Lower leg skin (tissue), 4 donors: ENCODE measurements around the gene MAST4. TPM values are rescaled to one million over a fixed set of nuclear protein-coding genes. Genes with fewer than 3 reads are reported as not detected.

ENCODE experiments used
- DNase-seq, 2 donors: peaks; one replicate each; pipeline ENCODE4 v3.0.0-alpha.2; 2019; ENCODE audit warnings: low spot score in 2 of 2
- H3K4me3 ChIP-seq: fragments of 200-600 bp; sonication (generic); 2 replicates; pipeline ENCODE4 v1.5.1; 2017; ENCODE audit warnings: mild to moderate bottlenecking, low read depth; ENCODE audit not compliant: poor library complexity, severe bottlenecking
- POLR2A ChIP-seq, 2 donors: fragments of 450-650 bp; IDR thresholded peaks; one replicate each; pipeline ENCODE4 v1.6.1; 2016 to 2017; ENCODE audit warnings: antibody characterized with exemption in 2 of 2, mild to moderate bottlenecking in 1 of 2, moderate library complexity in 1 of 2
- WGBS, 2 donors: methylation state at CpG; one replicate each; pipeline ENCODE4 v1.1.5; 2018; 5-methylcytosine and 5-hydroxymethylcytosine counted together
- intact Hi-C: fragments of 100-400 bp; cut with DNase I; formaldehyde crosslinking; loops from one replicate; pipeline ENCODE4 v1.15.0; 2023; ENCODE audit warnings: low total_unique reads
- total RNA-seq, 4 donors: library from RNA; depleted of rRNA; stranded (reverse); fragments of >200 nt; gene quantifications; one replicate each; pipeline ENCODE4 v1.1.0, GENCODE V29; 2016
- TF ChIP-seq, protein P1 (sequence below), 3 donors: fragments of 450-650 bp; IDR thresholded peaks; one replicate each; pipeline ENCODE4 v1.5.1; 2016; ENCODE audit warnings: antibody characterized with exemption in 3 of 3, mild to moderate bottlenecking in 3 of 3, moderate library complexity in 2 of 3

MAST4 gene
- total RNA-seq, 4 donors from 2014 or later, result 49.0 to 109 (median 55.5) TPM

DNA sequence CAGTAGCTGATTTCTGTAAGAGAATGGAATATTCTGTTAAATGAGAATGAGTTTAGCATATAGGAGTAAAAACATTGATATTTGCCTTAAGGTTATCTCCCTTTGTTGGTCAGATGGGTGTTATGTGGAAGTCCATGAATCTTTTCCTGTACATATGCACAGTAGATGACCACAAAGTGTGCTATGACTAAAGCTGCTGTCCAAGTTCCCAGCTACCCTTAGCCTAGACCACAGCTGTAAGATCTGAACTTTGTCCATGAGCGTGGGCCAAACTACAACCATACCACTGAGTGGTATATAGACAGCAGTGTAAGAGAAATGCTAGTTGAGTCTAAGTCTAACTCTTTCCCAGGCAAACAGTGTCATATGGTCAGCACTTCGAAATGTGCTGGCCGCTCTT is 551.6 kb downstream of the MAST4 start:
- TF ChIP-seq, protein P1, sequence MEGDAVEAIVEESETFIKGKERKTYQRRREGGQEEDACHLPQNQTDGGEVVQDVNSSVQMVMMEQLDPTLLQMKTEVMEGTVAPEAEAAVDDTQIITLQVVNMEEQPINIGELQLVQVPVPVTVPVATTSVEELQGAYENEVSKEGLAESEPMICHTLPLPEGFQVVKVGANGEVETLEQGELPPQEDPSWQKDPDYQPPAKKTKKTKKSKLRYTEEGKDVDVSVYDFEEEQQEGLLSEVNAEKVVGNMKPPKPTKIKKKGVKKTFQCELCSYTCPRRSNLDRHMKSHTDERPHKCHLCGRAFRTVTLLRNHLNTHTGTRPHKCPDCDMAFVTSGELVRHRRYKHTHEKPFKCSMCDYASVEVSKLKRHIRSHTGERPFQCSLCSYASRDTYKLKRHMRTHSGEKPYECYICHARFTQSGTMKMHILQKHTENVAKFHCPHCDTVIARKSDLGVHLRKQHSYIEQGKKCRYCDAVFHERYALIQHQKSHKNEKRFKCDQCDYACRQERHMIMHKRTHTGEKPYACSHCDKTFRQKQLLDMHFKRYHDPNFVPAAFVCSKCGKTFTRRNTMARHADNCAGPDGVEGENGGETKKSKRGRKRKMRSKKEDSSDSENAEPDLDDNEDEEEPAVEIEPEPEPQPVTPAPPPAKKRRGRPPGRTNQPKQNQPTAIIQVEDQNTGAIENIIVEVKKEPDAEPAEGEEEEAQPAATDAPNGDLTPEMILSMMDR (IDR thresholded peaks at IDR 0.05), result no peak

DNA sequence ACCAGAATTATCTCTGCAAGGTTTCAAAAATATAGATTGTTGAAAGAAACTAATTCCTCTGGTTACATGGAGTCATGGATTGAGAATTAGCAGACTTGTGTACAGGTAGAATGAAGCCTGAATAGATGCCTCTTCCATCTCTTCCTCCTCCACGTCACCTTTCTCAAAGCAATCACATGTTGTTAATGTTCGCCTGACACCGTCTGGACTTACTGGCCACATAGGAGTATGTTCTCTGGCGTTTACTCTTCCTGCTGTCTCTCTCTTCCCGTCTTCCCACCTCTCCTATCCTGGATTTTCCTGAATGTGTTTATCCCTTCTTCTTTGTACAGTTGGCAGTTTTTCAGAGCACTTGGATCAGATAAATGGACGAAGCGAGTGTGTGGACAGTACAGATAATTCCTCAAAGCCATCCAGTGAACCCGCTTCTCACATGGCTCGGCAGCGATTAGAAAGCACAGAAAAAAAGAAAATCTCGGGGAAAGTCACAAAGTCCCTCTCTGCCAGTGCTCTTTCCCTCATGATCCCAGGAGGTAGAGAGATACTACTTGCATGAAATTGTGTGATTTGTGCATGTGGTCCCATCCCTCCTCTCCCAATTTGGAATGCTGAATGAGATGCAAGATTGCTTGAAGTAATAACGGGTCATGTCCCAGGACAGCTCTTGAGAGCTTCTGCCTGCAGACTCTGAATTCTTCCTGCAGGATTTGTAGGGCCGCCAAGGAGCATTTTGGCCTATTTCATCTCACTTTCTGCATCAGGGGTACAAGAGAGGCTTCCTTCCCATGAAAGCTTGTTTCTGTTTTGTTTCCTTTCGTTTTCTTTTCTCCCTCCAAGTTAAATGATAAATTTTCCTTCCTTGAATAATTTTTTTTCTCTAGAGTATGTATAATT is 553.1 kb downstream of the MAST4 start:
- no peak for DNase-seq
- intact Hi-C loops, result no loop called here
- WGBS, 2 donors, result 82 to 85% methylated on average over 14 of the region's 14 CpGs
- TF ChIP-seq, protein P1 (IDR thresholded peaks at IDR 0.05), result no peak
- TF ChIP-seq POLR2A (IDR thresholded peaks at IDR 0.05), result no peak
- no peak overlapping the region for H3K4me3 ChIP-seq

More for the DNA sequence above, 551.6 kb downstream of the MAST4 start:
- no peak overlapping the region for H3K4me3 ChIP-seq
- 98 to 99% methylated on average over 3 of the region's 3 CpGs for WGBS, 2 donors
- intact Hi-C loops, result no loop called here
- no peak for DNase-seq

DNA sequence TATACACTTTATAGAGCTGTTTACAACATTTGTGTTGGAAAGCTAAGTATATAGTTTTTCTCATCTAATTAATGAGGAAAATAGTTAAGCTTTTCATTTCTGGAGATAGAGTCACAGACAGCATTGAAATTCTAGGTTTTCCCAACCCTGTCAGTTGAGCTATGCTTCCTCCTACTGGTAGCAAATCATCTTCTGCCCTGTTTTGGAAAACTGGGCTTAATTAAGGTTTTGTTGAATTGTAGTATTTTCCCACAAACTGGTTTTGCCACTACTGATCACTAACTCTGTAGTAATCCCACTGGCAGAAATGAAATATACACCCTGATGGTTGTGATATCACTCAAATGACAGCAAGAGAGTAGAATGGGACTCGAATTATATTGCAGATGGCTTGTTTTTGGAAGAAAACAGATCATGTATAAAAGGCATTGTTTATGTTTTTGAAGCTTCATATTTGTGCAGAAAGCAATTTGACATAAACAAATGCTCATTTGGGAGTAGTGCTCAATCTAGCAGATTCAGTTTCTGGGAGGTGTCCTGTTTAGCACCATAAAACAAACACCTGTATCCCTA is 553.8 kb downstream of the MAST4 start:
- DNase-seq, result no peak
- WGBS, 2 donors, result 37 to 63% methylated on average over 1 of the region's 1 CpG
- intact Hi-C loops, result no loop called here
- H3K4me3 ChIP-seq, result no peak overlapping the region
- TF ChIP-seq, protein P1 (IDR thresholded peaks at IDR 0.05), result no peak
- TF ChIP-seq POLR2A (IDR thresholded peaks at IDR 0.05), result no peak

DNA sequence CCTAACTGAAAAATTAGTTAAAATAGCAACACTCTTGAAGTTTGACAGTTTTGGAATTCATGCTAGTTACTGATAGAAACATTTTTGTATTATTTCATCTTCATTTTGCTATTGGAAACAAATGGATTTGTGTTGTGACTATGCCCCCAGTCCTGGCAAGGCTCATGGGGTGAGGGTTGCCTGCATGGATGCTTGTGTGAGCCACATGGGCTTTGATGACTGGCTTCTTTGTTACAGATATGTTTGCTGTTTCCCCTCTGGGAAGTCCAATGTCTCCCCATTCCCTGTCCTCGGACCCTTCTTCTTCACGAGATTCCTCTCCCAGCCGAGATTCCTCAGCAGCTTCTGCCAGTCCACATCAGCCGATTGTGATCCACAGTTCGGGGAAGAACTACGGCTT is 556.2 kb downstream of the MAST4 start:
- WGBS, 2 donors, result 91 to 96% methylated on average over 6 of the region's 6 CpGs
- no peak overlapping the region for H3K4me3 ChIP-seq
- intact Hi-C loops, result no loop called here
- TF ChIP-seq, protein P1 (IDR thresholded peaks at IDR 0.05), result no peak
- no peak for TF ChIP-seq POLR2A (IDR thresholded peaks at IDR 0.05)
- no peak for DNase-seq

DNA sequence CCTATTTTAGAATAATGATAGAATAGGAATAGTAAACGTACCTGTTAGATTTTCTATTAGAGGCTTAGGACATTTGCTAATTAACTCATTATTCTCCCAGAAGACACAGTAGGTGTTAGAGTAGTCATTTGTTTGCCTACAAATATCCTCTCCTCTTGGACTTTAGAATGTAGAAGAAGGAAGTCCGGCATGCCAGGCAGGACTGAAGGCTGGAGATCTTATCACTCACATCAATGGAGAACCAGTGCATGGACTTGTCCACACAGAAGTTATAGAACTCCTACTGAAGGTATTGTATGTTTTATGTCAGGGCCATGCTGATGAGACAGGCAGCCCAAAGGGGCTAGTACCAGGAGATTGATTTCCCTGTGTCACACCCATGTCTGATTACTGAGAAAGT is 557.1 kb downstream of the MAST4 start:
- intact Hi-C loops, result no loop called here
- H3K4me3 ChIP-seq, result no peak overlapping the region
- TF ChIP-seq, protein P1 (IDR thresholded peaks at IDR 0.05), result no peak
- TF ChIP-seq POLR2A (IDR thresholded peaks at IDR 0.05), result no peak
- 80 to 86% methylated on average over 2 of the region's 2 CpGs for WGBS, 2 donors
- DNase-seq, result no peak
